WTC11 (cell line): ENCODE results near the gene SDC4. TPM values are rescaled to one million over a fixed set of nuclear protein-coding genes. Genes with fewer than 3 reads are reported as not detected.

Source experiments
- ATAC-seq: fragments of 200-7000 bp; cut with Tn5 transposase; 2 replicates; pipeline ENCODE4 v1.10.0; 2021; ENCODE audit warnings: mild to moderate bottlenecking, moderate library complexity
- CTCF ChIA-PET: fragments of 300-600 bp; sonication (Branson Sonifier 250); formaldehyde crosslinking; loops from one replicate; lab custom pipeline; 2021; ENCODE audit warnings: antibody characterized with exemption; lab: Charles Lee
- POLR2A ChIA-PET: fragments of 350-600 bp; sonication (Branson Sonifier 250); formaldehyde crosslinking; loops from one replicate; lab custom pipeline; 2021; ENCODE audit warnings: antibody characterized with exemption; lab: Charles Lee
- DNase-seq: peaks from one replicate; pipeline ENCODE4 v3.0.0; 2021; ENCODE audit warnings: low spot score
- H3K27ac Mint-ChIP-seq: 2 replicates; pipeline ENCODE4 v1.8.0; 2021; ENCODE audit warnings: mixed read lengths
- H3K27me3 Mint-ChIP-seq: 2 replicates; pipeline ENCODE4 v1.8.0; 2021; ENCODE audit warnings: low read depth, mild to moderate bottlenecking, moderate library complexity, mixed read lengths
- H3K36me3 Mint-ChIP-seq: 2 replicates; pipeline ENCODE4 v1.8.0; 2021; ENCODE audit warnings: mixed read lengths
- H3K4me1 Mint-ChIP-seq: 2 replicates; pipeline ENCODE4 v1.8.0; 2022; ENCODE audit warnings: mixed read lengths
- H3K4me3 Mint-ChIP-seq: 2 replicates; pipeline ENCODE4 v1.8.0; 2021; ENCODE audit warnings: mild to moderate bottlenecking, moderate library complexity, mixed read lengths
- H3K9me3 Mint-ChIP-seq: 2 replicates; pipeline ENCODE4 v1.8.0; 2021; ENCODE audit warnings: mixed read lengths
- ARID4B ChIP-seq: sonication (generic); formaldehyde crosslinking; IDR thresholded peaks from 2 replicates; pipeline ENCODE4 v1.8.0; 2023; ENCODE audit warnings: missing genetic modification reagents, mild to moderate bottlenecking, borderline replicate concordance
- ATF1 ChIP-seq: sonication (generic); formaldehyde crosslinking; IDR thresholded peaks from 2 replicates; pipeline ENCODE4 v1.8.1; 2023; ENCODE audit warnings: mild to moderate bottlenecking, moderate library complexity, missing genetic modification reagents
- ATF2 ChIP-seq: sonication (generic); formaldehyde crosslinking; IDR thresholded peaks from 2 replicates; pipeline ENCODE4 v1.8.1; 2022; ENCODE audit warnings: low read depth, missing genetic modification reagents, borderline replicate concordance
- ATF6 ChIP-seq: sonication (generic); formaldehyde crosslinking; IDR thresholded peaks from 2 replicates; pipeline ENCODE4 v1.8.1; 2023; ENCODE audit warnings: mild to moderate bottlenecking, missing genetic modification reagents
- E2F5 ChIP-seq: sonication (generic); formaldehyde crosslinking; IDR thresholded peaks from 2 replicates; pipeline ENCODE4 v1.8.1; 2022; ENCODE audit warnings: mild to moderate bottlenecking, moderate library complexity, missing genetic modification reagents
- ERG ChIP-seq: fragments of 250-450 bp; sonication (Bioruptor Pico); IDR thresholded peaks from 2 replicates; pipeline ENCODE4 v1.8.0; 2021; ENCODE audit warnings: mild to moderate bottlenecking
- ETV6 ChIP-seq: sonication (generic); formaldehyde crosslinking; IDR thresholded peaks from 2 replicates; pipeline ENCODE4 v1.8.1; 2022; ENCODE audit warnings: mild to moderate bottlenecking, missing genetic modification reagents
- FOXJ3 ChIP-seq: sonication (generic); formaldehyde crosslinking; IDR thresholded peaks from 2 replicates; pipeline ENCODE4 v1.9.0; 2021; ENCODE audit warnings: missing genetic modification reagents, mild to moderate bottlenecking, borderline replicate concordance
- FOXP1 ChIP-seq: sonication (generic); formaldehyde crosslinking; IDR thresholded peaks from 2 replicates; pipeline ENCODE4 v1.8.0; 2022; ENCODE audit warnings: missing genetic modification reagents, mild to moderate bottlenecking, moderate library complexity, borderline replicate concordance
- GTF2I ChIP-seq: fragments of 250-450 bp; sonication (Bioruptor Pico); conservative IDR thresholded peaks from 2 replicates; pipeline ENCODE4 v1.4.0; 2021; ENCODE audit warnings: mild to moderate bottlenecking
- IRF2 ChIP-seq: sonication (generic); formaldehyde crosslinking; IDR thresholded peaks from 2 replicates; pipeline ENCODE4 v1.8.0; 2022; ENCODE audit warnings: low read depth, missing genetic modification reagents, borderline replicate concordance
- JUN ChIP-seq: sonication (generic); formaldehyde crosslinking; IDR thresholded peaks from 2 replicates; pipeline ENCODE4 v1.8.0; 2023; ENCODE audit warnings: mild to moderate bottlenecking, missing genetic modification reagents
- NR1H2 ChIP-seq: sonication (generic); formaldehyde crosslinking; IDR thresholded peaks from 2 replicates; pipeline ENCODE4 v1.9.0; 2021; ENCODE audit warnings: mild to moderate bottlenecking, moderate library complexity, missing genetic modification reagents
- OVOL2 ChIP-seq: fragments of 250-450 bp; sonication (Bioruptor Pico); IDR thresholded peaks from 2 replicates; pipeline ENCODE4 v1.9.0; 2021; ENCODE audit warnings: mild to moderate bottlenecking, borderline replicate concordance
- PRRX2 ChIP-seq: fragments of 250-450 bp; sonication (Bioruptor Pico); IDR thresholded peaks from 2 replicates; pipeline ENCODE4 v1.8.0; 2021; ENCODE audit warnings: mild to moderate bottlenecking
- RORB ChIP-seq: fragments of 250-450 bp; sonication (Bioruptor Pico); IDR thresholded peaks from 2 replicates; pipeline ENCODE4 v1.9.0; 2021; ENCODE audit warnings: mild to moderate bottlenecking
- SP1 ChIP-seq: sonication (generic); formaldehyde crosslinking; conservative IDR thresholded peaks from 2 replicates; pipeline ENCODE4 v1.8.1; 2022; ENCODE audit warnings: missing genetic modification reagents
- ZBTB43 ChIP-seq: sonication (generic); formaldehyde crosslinking; IDR thresholded peaks from 2 replicates; pipeline ENCODE4 v1.8.1; 2023; ENCODE audit warnings: mild to moderate bottlenecking, missing genetic modification reagents
- ZMAT4 ChIP-seq: fragments of 250-450 bp; sonication (Bioruptor Pico); IDR thresholded peaks from 2 replicates; pipeline ENCODE4 v1.9.0; 2021; ENCODE audit warnings: mild to moderate bottlenecking
- ZNF317 ChIP-seq: sonication (generic); formaldehyde crosslinking; IDR thresholded peaks from 2 replicates; pipeline ENCODE4 v1.8.1; 2023; ENCODE audit warnings: low read depth, mild to moderate bottlenecking, moderate library complexity, missing genetic modification reagents, borderline replicate concordance
- ZNF396 ChIP-seq: fragments of 250-450 bp; sonication (Bioruptor Pico); IDR thresholded peaks from 2 replicates; pipeline ENCODE4 v1.8.0; 2021; ENCODE audit warnings: mild to moderate bottlenecking, moderate library complexity, borderline replicate concordance
- ZNF512 ChIP-seq: sonication (generic); formaldehyde crosslinking; IDR thresholded peaks from 2 replicates; pipeline ENCODE4 v1.8.1; 2022; ENCODE audit warnings: missing genetic modification reagents, borderline replicate concordance
- total RNA-seq: library from RNA; stranded (reverse); gene quantifications from 3 replicates; pipeline ENCODE4 v1.2.3, GENCODE V29; 2021

The SDC4 gene
- total RNA-seq, 1 experiment from 2014 or later = 64.0 TPM

GRCh38 chr20:45308117-45308778 is 40.0 kb downstream of the SDC4 start, which contains the start of gene MATN4 (continued):
- TF ChIP-seq ATF1 (CRISPR knock-in tag) = no peak
- no peak for TF ChIP-seq ARID4B (CRISPR knock-in tag)
- no peak for TF ChIP-seq ZNF317 (CRISPR knock-in tag)
- no peak for TF ChIP-seq E2F5 (CRISPR knock-in tag)
- no peak for TF ChIP-seq ERG
- no peak for TF ChIP-seq ZMAT4
- no peak for TF ChIP-seq ZNF512 (CRISPR knock-in tag)
- no peak for TF ChIP-seq FOXJ3 (CRISPR knock-in tag)
- TF ChIP-seq SP1 (CRISPR knock-in tag) = no peak

- H3K4me3 Mint-ChIP-seq = no peak overlapping the region
- ChIA-PET CTCF (interaction anchor here (0.5 to 4.0 kb wide), 11 partner anchors 9 to 616 kb away, joined by 3 to 61 read pairs (median 3); no protein-coding TSS in a partner anchor), POLR2A (no interaction called here)
- H3K9me3 Mint-ChIP-seq = no peaks in the 10 kb centered on the region
- peak; percentile 25 for DNase-seq
- no peak for ATAC-seq
- H3K27me3 Mint-ChIP-seq = peaks cover 34% of the 10 kb centered on the region
- no peaks in the 10 kb centered on the region for H3K36me3 Mint-ChIP-seq
- H3K4me1 Mint-ChIP-seq = peaks cover 27% of the 10 kb centered on the region
- H3K27ac Mint-ChIP-seq = no peak overlapping the region
- TF ChIP-seq GTF2I (CRISPR knock-in tag) (no peak), PRRX2 (CRISPR knock-in tag) (no peak), ETV6 (CRISPR knock-in tag) (no peak), ATF6 (CRISPR knock-in tag) (no peak), FOXP1 (CRISPR knock-in tag) (no peak), ZBTB43 (no peak), OVOL2 (no peak), JUN (CRISPR knock-in tag) (no peak), ZNF317 (CRISPR knock-in tag) (no peak), RORB (CRISPR knock-in tag) (no peak), NR1H2 (CRISPR knock-in tag) (no peak), ATF2 (CRISPR knock-in tag) (no peak), ATF1 (CRISPR knock-in tag) (no peak), ZNF396 (CRISPR knock-in tag) (no peak), IRF2 (no peak)
Observed at GRCh38 chr20:45307076-45307640, 41.1 kb downstream of the SDC4 start.
